ENCODE results near the gene CYP2F1. TPM values are rescaled to one million over a fixed set of nuclear protein-coding genes. Genes with fewer than 3 reads are reported as not detected.
A peak's percentile ranks its signal among the peaks of the same experiment; 100 is the strongest.

CYP2F1 gene
- total and polyA plus RNA-seq, 2 of the 13 experiments (the other 11 are each of a cell fraction or from before 2014, with no cell fraction given): not detected

GRCh38 chr19:41166944-41167804 lies 52.9 kb downstream of the CYP2F1 start (continued):
- TF ChIP-seq AHDC1 (CRISPR knock-in tag; IDR thresholded peaks at IDR 0.05; ENCODE audit: borderline replicate concordance) (peak; percentile 51; the same call in 1 of the 2 replicates), ZNF468 (CRISPR knock-in tag; IDR thresholded peaks at IDR 0.05) (no peak), SALL1 (CRISPR knock-in tag; IDR thresholded peaks at IDR 0.05) (peak; percentile 66), TEAD3 (CRISPR knock-in tag; optimal IDR thresholded peaks at IDR 0.05; ENCODE audit: borderline replicate concordance) (peak; percentile 59), ELF1 (CRISPR knock-in tag; IDR thresholded peaks at IDR 0.05) (peak; percentile 67), ZNF513 (CRISPR knock-in tag; conservative IDR thresholded peaks at IDR 0.05) (no peak), XRCC5 (optimal IDR thresholded peaks at IDR 0.05; ENCODE audit: low read length) (no peak), CEBPG (CRISPR knock-in tag; IDR thresholded peaks at IDR 0.05) (peak; percentile 3; the same call in 1 of the 2 replicates), HNRNPK (IDR thresholded peaks at IDR 0.05; ENCODE audit: low read depth, low read length, poor library complexity, severe bottlenecking) (no peak), HNF4A (CRISPR knock-in tag; IDR thresholded peaks at IDR 0.05) (peak; percentile 86), DMAP1 (CRISPR knock-in tag; IDR thresholded peaks at IDR 0.05) (no peak), ZNF121 (CRISPR knock-in tag; IDR thresholded peaks at IDR 0.05) (no peak), PHF21A (CRISPR knock-in tag; IDR thresholded peaks at IDR 0.05) (peak; percentile 68), SRSF9 (IDR thresholded peaks at IDR 0.05; ENCODE audit: borderline replicate concordance, insufficient read depth, low read depth, low read length, poor library complexity, severe bottlenecking) (no peak), ZSCAN25 (CRISPR knock-in tag; IDR thresholded peaks at IDR 0.05) (no peak), FOXP1 (IDR thresholded peaks at IDR 0.05) (no peak), FOXP1 (CRISPR knock-in tag; IDR thresholded peaks at IDR 0.05) (peak; percentile 22; the same call in 1 of the 2 replicates), REXO4 (CRISPR knock-in tag; IDR thresholded peaks at IDR 0.05; ENCODE audit: borderline replicate concordance) (no peak), ZNF225 (CRISPR knock-in tag; IDR thresholded peaks at IDR 0.05) (no peak), RORA (CRISPR knock-in tag; IDR thresholded peaks at IDR 0.05) (no peak), NR0B2 (CRISPR knock-in tag; IDR thresholded peaks at IDR 0.05) (no peak), DPF2 (CRISPR knock-in tag; IDR thresholded peaks at IDR 0.05; ENCODE audit: borderline replicate concordance, low read depth) (peak; percentile 70), ZNF607 (CRISPR knock-in tag; IDR thresholded peaks at IDR 0.05; ENCODE audit: borderline replicate concordance) (no peak), NFE2L2 (IDR thresholded peaks at IDR 0.05; ENCODE audit: low read length) (no peak), PLRG1 (conservative IDR thresholded peaks at IDR 0.05) (no peak)

All from HepG2 (cell line).